IMR-90 (cell line): ENCODE results near the gene B4GALNT3. TPM values are rescaled to one million over a fixed set of nuclear protein-coding genes. Genes with fewer than 3 reads are reported as not detected.

Source experiments
- ATAC-seq: fragments of 200-7000 bp; cut with Tn5 transposase; 2 replicates; pipeline ENCODE4 v1.9.1; 2020; ENCODE audit warnings: low read depth, mild to moderate bottlenecking, moderate library complexity
- BruUV-seq: library from RNA; stranded (reverse); fragments of 400-500 nt; replicated peaks from 2 replicates; lab custom pipeline; 2021; lab: Mats Ljungman, UMichigan
- CTCF ChIA-PET: fragments of 300-600 bp; formaldehyde crosslinking; extraction: SDS; loops from one replicate; lab custom pipeline; 2021; ENCODE audit warnings: antibody characterized with exemption; lab: Yijun Ruan, JAX
- POLR2A ChIA-PET: fragments of 300-600 bp; sonication (Branson Sonifier 250); formaldehyde crosslinking; loops from one replicate; lab custom pipeline; 2022; ENCODE audit warnings: antibody characterized with exemption; ENCODE audit not compliant: unreplicated experiment; lab: Charles Lee
- DNase-seq: peaks from one replicate; pipeline ENCODE4 v3.0.0; 2013
- H2AFZ ChIP-seq: replicated peaks from 2 replicates; pipeline ENCODE3; 2013; ENCODE audit warnings: low read length, mild to moderate bottlenecking; ENCODE audit not compliant: poor library complexity
- H2AK5ac ChIP-seq: 2 replicates; pipeline ENCODE4 v1.6.1; 2013; ENCODE audit warnings: low read depth, low read length, inconsistent platforms
- H2AK9ac ChIP-seq: replicated peaks from 2 replicates; pipeline ENCODE3; 2013; ENCODE audit warnings: mild to moderate bottlenecking, low read depth, low read length, moderate library complexity; ENCODE audit not compliant: poor library complexity
- H2BK120ac ChIP-seq: 2 replicates; pipeline ENCODE4 v1.6.1; 2013; ENCODE audit warnings: low read depth, low read length, inconsistent platforms
- H2BK15ac ChIP-seq: 3 replicates; pipeline ENCODE4 v1.6.1; 2013; ENCODE audit warnings: low read depth, low read length, inconsistent platforms
- H2BK20ac ChIP-seq: 2 replicates; pipeline ENCODE4 v1.6.1; 2013; ENCODE audit warnings: low read depth, mild to moderate bottlenecking, inconsistent platforms, low read length, moderate library complexity
- H2BK5ac ChIP-seq: 2 replicates; pipeline ENCODE4 v1.6.1; 2013; ENCODE audit warnings: mild to moderate bottlenecking, low read depth, low read length, inconsistent platforms; ENCODE audit not compliant: poor library complexity, severe bottlenecking
- H3K14ac ChIP-seq: replicated peaks from 2 replicates; pipeline ENCODE4 v1.6.1; 2013; ENCODE audit warnings: low read depth, low read length, inconsistent platforms
- H3K18ac ChIP-seq: 2 replicates; pipeline ENCODE4 v1.6.1; 2013; ENCODE audit warnings: low read depth, low read length, control low read depth
- H3K23ac ChIP-seq: 2 replicates; pipeline ENCODE4 v1.6.1; 2013; ENCODE audit warnings: low read depth, low read length, inconsistent platforms
- H3K27ac ChIP-seq: 2 replicates; pipeline ENCODE4 v1.5.1; 2013; ENCODE audit warnings: mild to moderate bottlenecking, control low read depth, low read length; ENCODE audit not compliant: insufficient read depth
- H3K27me3 ChIP-seq: 2 replicates; pipeline ENCODE4 v1.6.1; 2013; ENCODE audit warnings: low read length; ENCODE audit not compliant: control insufficient read depth, insufficient read depth
- H3K36me3 ChIP-seq: 2 replicates; pipeline ENCODE4 v1.6.1; 2013; ENCODE audit warnings: low read length, mixed read lengths; ENCODE audit not compliant: control insufficient read depth, insufficient read depth
- H3K4ac ChIP-seq: 2 replicates; pipeline ENCODE4 v1.6.1; 2013; ENCODE audit warnings: low read depth, low read length, inconsistent platforms
- H3K4me1 ChIP-seq: 2 replicates; pipeline ENCODE4 v1.6.1; 2013; ENCODE audit warnings: low read length, mixed read lengths; ENCODE audit not compliant: control insufficient read depth, insufficient read depth
- H3K4me2 ChIP-seq: 2 replicates; pipeline ENCODE4 v1.6.1; 2013; ENCODE audit warnings: low read depth, mild to moderate bottlenecking, control low read depth, low read length, moderate library complexity
- H3K4me3 ChIP-seq: 2 replicates; pipeline ENCODE4 v1.5.1; 2013; ENCODE audit warnings: low read depth, mild to moderate bottlenecking, control low read depth, low read length, moderate library complexity; ENCODE audit not compliant: insufficient read depth
- H3K56ac ChIP-seq: 2 replicates; pipeline ENCODE4 v1.6.1; 2013; ENCODE audit warnings: low read length, inconsistent platforms; ENCODE audit not compliant: insufficient read depth; ENCODE audit errors: extremely low read depth
- H3K79me1 ChIP-seq, 2 experiments: 2 replicates each; pipeline ENCODE4 v1.6.1; 2013; ENCODE audit warnings: low read length in 2 of 2, inconsistent platforms in 1 of 2, low read depth in 1 of 2
- H3K9ac ChIP-seq: 2 replicates; pipeline ENCODE4 v1.6.1; 2013; ENCODE audit warnings: low read depth, low read length, control low read depth
- H3K9me1 ChIP-seq: 2 replicates; pipeline ENCODE4 v1.6.1; 2013; ENCODE audit warnings: low read length, inconsistent platforms; ENCODE audit not compliant: insufficient read depth
- H3K9me3 ChIP-seq: 2 replicates; pipeline ENCODE4 v1.6.1; 2013; ENCODE audit warnings: low read length; ENCODE audit not compliant: control insufficient read depth, insufficient read depth
- H4K20me1 ChIP-seq: 2 replicates; pipeline ENCODE4 v1.6.1; 2013; ENCODE audit warnings: low read length, inconsistent platforms; ENCODE audit not compliant: insufficient read depth
- H4K5ac ChIP-seq: 2 replicates; pipeline ENCODE4 v1.6.1; 2013; ENCODE audit warnings: mild to moderate bottlenecking, low read depth, low read length, control low read depth
- H4K8ac ChIP-seq, 2 experiments: 2 replicates each; pipeline ENCODE4 v1.6.1; 2013; ENCODE audit warnings: low read depth in 2 of 2, low read length in 2 of 2, control low read depth in 1 of 2, inconsistent platforms in 1 of 2
- H4K91ac ChIP-seq: 2 replicates; pipeline ENCODE4 v1.6.1; 2013; ENCODE audit warnings: low read depth, low read length, inconsistent platforms; ENCODE audit not compliant: insufficient read depth
- BHLHE40 ChIP-seq: fragments of 150-350 bp; IDR thresholded peaks from 2 replicates; pipeline ENCODE4 v1.6.1; 2016; ENCODE audit warnings: mild to moderate bottlenecking, low read depth, low read length
- CEBPB ChIP-seq: IDR thresholded peaks from 2 replicates; pipeline ENCODE4 v1.6.1; 2012; ENCODE audit warnings: low read depth, low read length, improper control_type of control experiment
- CTCF ChIP-seq: conservative IDR thresholded peaks from 2 replicates; pipeline ENCODE4 v1.5.1; 2012; ENCODE audit warnings: mild to moderate bottlenecking, low read depth, low read length, improper control_type of control experiment
- FOS ChIP-seq: fragments of 150-350 bp; IDR thresholded peaks from 2 replicates; pipeline ENCODE4 v1.6.1; 2016; ENCODE audit warnings: low read depth, low read length
- MAFK ChIP-seq: IDR thresholded peaks from 2 replicates; pipeline ENCODE4 v1.6.1; 2012; ENCODE audit warnings: low read depth, low read length, improper control_type of control experiment
- NFE2L2 ChIP-seq: fragments of 150-350 bp; IDR thresholded peaks from 2 replicates; pipeline ENCODE4 v1.6.1; 2016; ENCODE audit warnings: low read depth, mild to moderate bottlenecking, low read length
- RAD21 ChIP-seq: IDR thresholded peaks from 2 replicates; pipeline ENCODE4 v1.6.1; 2012; ENCODE audit warnings: low read length, improper control_type of control experiment
- RCOR1 ChIP-seq: IDR thresholded peaks from 2 replicates; pipeline ENCODE4 v1.6.1; 2012; ENCODE audit warnings: mild to moderate bottlenecking, low read length, improper control_type of control experiment; ENCODE audit not compliant: insufficient replicate concordance
- RFX5 ChIP-seq: IDR thresholded peaks from 2 replicates; pipeline ENCODE4 v1.8.0; 2012; ENCODE audit warnings: low read depth, mild to moderate bottlenecking, low read length, moderate library complexity
- USF2 ChIP-seq: fragments of 150-350 bp; IDR thresholded peaks from 2 replicates; pipeline ENCODE4 v1.6.1; 2017; ENCODE audit warnings: mild to moderate bottlenecking, antibody characterized with exemption, low read length, low read depth
- WGBS, 2 experiments: methylation state at CpG; one replicate each; pipeline versions ENCODE4 v1.1.5 to v1.1.7; 2013; ENCODE audit warnings: missing lambda C conversion rate in 2 of 2; ENCODE audit not compliant: insufficient read length in 1 of 2; ENCODE audit errors: extremely low coverage in 2 of 2; 5-methylcytosine and 5-hydroxymethylcytosine counted together
- dilution Hi-C: fragments of 300-500 bp; cut with HindIII; formaldehyde crosslinking; loops from one replicate; pipeline ENCODE4 v1.14.3; 2018; ENCODE audit warnings: low sequenced_read_pairs; ENCODE audit not compliant: unreplicated experiment
- in situ Hi-C: fragments of 300-500 bp; cut with MboI; formaldehyde crosslinking; loops from 3 replicates; pipeline ENCODE4 v1.14.3; 2019; ENCODE audit warnings: low sequenced_read_pairs, inconsistent platforms, mixed read lengths
- intact Hi-C: fragments of 100-400 bp; cut with micrococcal nuclease; formaldehyde crosslinking; loops from 2 replicates; pipeline ENCODE4 v1.10.0; 2022
- polyA plus RNA-seq, 3 experiments: library from polyadenylated mRNA; depleted of rRNA; stranded (reverse); fragments of >200 nt; gene quantifications; 2 replicates each; pipeline ENCODE4 v1.2.3, GENCODE V29; 2012; ENCODE audit warnings: low replicate concordance in 1 of 3
- total RNA-seq: library from RNA; depleted of rRNA; stranded (reverse); fragments of >200 nt; gene quantifications from 2 replicates; pipeline ENCODE4 v1.2.3, GENCODE V29; 2012

B4GALNT3 gene
- total and polyA plus RNA-seq, 2 of the 4 experiments (the other 2 are of a cell fraction): not detected

GRCh38 chr12:586318-587071 is 126.8 kb downstream of the B4GALNT3 start:
- no peak for DNase-seq
- H3K79me1 ChIP-seq: no peaks in the 10 kb centered on the region
- no TSS peak for BruUV-seq
- no peak overlapping the region for H3K23ac ChIP-seq
- H3K4me2 ChIP-seq: no peak overlapping the region
- no peak overlapping the region for H2BK120ac ChIP-seq
- H3K4me1 ChIP-seq: no peaks in the 10 kb centered on the region
- H3K14ac ChIP-seq: no peak overlapping the region
- H2AFZ ChIP-seq: no peak overlapping the region
- in situ Hi-C loops: no loop called here
- no peak overlapping the region for H4K8ac ChIP-seq
- CTCF ChIA-PET: no interaction called here
- TF ChIP-seq RFX5 (no peak), BHLHE40 (no peak), FOS (no peak), RCOR1 (no peak), NFE2L2 (no peak), MAFK (no peak), USF2 (no peak), CTCF (no peak), CEBPB (no peak), RAD21 (no peak)
- H4K5ac ChIP-seq: no peak overlapping the region
- H3K56ac ChIP-seq: no peak overlapping the region
- WGBS, 2 experiments: 81% methylated on average over 8 of the region's 16 CpGs; no CpG with 5 or more reads in 1 of the 2 experiments
- no peaks in the 10 kb centered on the region for H3K36me3 ChIP-seq
- no peak overlapping the region for H2BK15ac ChIP-seq
- no peaks in the 10 kb centered on the region for H4K20me1 ChIP-seq
- no peak overlapping the region for H2BK20ac ChIP-seq
- H3K18ac ChIP-seq: no peak overlapping the region
- H3K4me3 ChIP-seq: no peak overlapping the region
- peaks cover 35% of the 10 kb centered on the region for H3K27me3 ChIP-seq
- no peak overlapping the region for H3K27ac ChIP-seq
- H2BK5ac ChIP-seq: no peak overlapping the region
- H3K9ac ChIP-seq: no peak overlapping the region
- ATAC-seq: no peak
- no peak overlapping the region for H2AK9ac ChIP-seq
- H2AK5ac ChIP-seq: no peak overlapping the region
- no peak overlapping the region for H3K4ac ChIP-seq
- no peak overlapping the region for H4K91ac ChIP-seq
- H3K9me1 ChIP-seq: no peaks in the 10 kb centered on the region
- intact Hi-C loops: no loop called here
- POLR2A ChIA-PET: no interaction called here
- peaks cover 5% of the 10 kb centered on the region; the same call in 1 of the 2 replicates for H3K9me3 ChIP-seq
- dilution Hi-C loops: no loop called here
